OCI-LY7 (cell line): ENCODE data around the gene SLC4A4. TPM values are rescaled to one million over a fixed set of nuclear protein-coding genes. Genes with fewer than 3 reads are reported as not detected.

ENCODE experiments used
- BruUV-seq: library from RNA; stranded (reverse); fragments of 400-500 nt; replicated peaks from 2 replicates; lab custom pipeline; 2021; lab: Mats Ljungman, UMichigan
- CTCF ChIA-PET: fragments of 300-600 bp; sonication (Branson Sonifier 250); formaldehyde crosslinking; loops from one replicate; lab custom pipeline; 2022; ENCODE audit warnings: antibody characterized with exemption; ENCODE audit not compliant: unreplicated experiment; lab: Charles Lee
- POLR2A ChIA-PET: fragments of 300-600 bp; sonication (Branson Sonifier 250); formaldehyde crosslinking; loops from one replicate; lab custom pipeline; 2022; ENCODE audit warnings: antibody characterized with exemption; lab: Charles Lee
- DNase-seq: peaks from one replicate; pipeline ENCODE4 v3.0.0-alpha.2; 2015; ENCODE audit warnings: low spot score
- H2AFZ ChIP-seq: fragments of 200-600 bp; sonication (generic), shearing (Covaris generic); 2 replicates; pipeline ENCODE4 v1.6.1; 2014; ENCODE audit warnings: mild to moderate bottlenecking, antibody characterized with exemption, low read length, moderate library complexity
- H3K27ac ChIP-seq: fragments of 200-600 bp; sonication (generic); 2 replicates; pipeline ENCODE4 v1.5.1; 2014; ENCODE audit warnings: mixed run types, low read depth, mild to moderate bottlenecking, moderate library complexity, low read length, inconsistent platforms; ENCODE audit not compliant: poor library complexity, severe bottlenecking
- H3K36me3 ChIP-seq: fragments of 200-600 bp; sonication (generic); 2 replicates; pipeline ENCODE4 v1.6.1; 2014; ENCODE audit warnings: mild to moderate bottlenecking, antibody characterized with exemption, low read length, moderate library complexity, mixed read lengths; ENCODE audit not compliant: insufficient read depth
- H3K4me1 ChIP-seq: fragments of 200-600 bp; sonication (generic); 2 replicates; pipeline ENCODE4 v1.5.1; 2014; ENCODE audit warnings: mild to moderate bottlenecking, low read length; ENCODE audit not compliant: insufficient read depth, poor library complexity, severe bottlenecking
- H3K4me2 ChIP-seq: fragments of 200-600 bp; sonication (generic); 2 replicates; pipeline ENCODE4 v1.6.1; 2014; ENCODE audit warnings: mild to moderate bottlenecking, low read length
- H3K4me3 ChIP-seq: fragments of 200-600 bp; sonication (generic); 2 replicates; pipeline ENCODE4 v1.5.1; 2014; ENCODE audit warnings: mild to moderate bottlenecking, low read depth, low read length; ENCODE audit not compliant: poor library complexity, severe bottlenecking
- H3K79me2 ChIP-seq: fragments of 200-600 bp; sonication (generic); 2 replicates; pipeline ENCODE4 v1.6.1; 2016; ENCODE audit warnings: low read depth, mild to moderate bottlenecking, low read length, moderate library complexity, mixed read lengths; ENCODE audit not compliant: insufficient read depth
- H3K9me2 ChIP-seq: fragments of 200-600 bp; sonication (generic); 2 replicates; pipeline ENCODE4 v1.6.1; 2016; ENCODE audit warnings: mild to moderate bottlenecking, low read length, mixed read lengths; ENCODE audit not compliant: insufficient read depth
- H3K9me3 ChIP-seq: fragments of 200-600 bp; sonication (generic); 2 replicates; pipeline ENCODE4 v1.6.1; 2014; ENCODE audit warnings: mild to moderate bottlenecking, mixed run types, low read length, mixed read lengths
- H4K20me1 ChIP-seq: fragments of 200-600 bp; sonication (generic); 2 replicates; pipeline ENCODE4 v1.6.1; 2014; ENCODE audit warnings: mild to moderate bottlenecking, antibody characterized with exemption, low read length, moderate library complexity, mixed read lengths; ENCODE audit not compliant: insufficient read depth
- EZH2phosphoT487 ChIP-seq: fragments of 200-600 bp; sonication (generic); IDR thresholded peaks from 2 replicates; pipeline ENCODE4 v1.6.1; 2018; ENCODE audit warnings: low read depth, borderline replicate concordance, mild to moderate bottlenecking, mixed run types, antibody characterized with exemption, low read length, moderate library complexity, mixed read lengths
- intact Hi-C: fragments of 100-400 bp; cut with micrococcal nuclease; formaldehyde crosslinking; loops from one replicate; pipeline ENCODE4 v1.10.0; 2022; ENCODE audit not compliant: unreplicated experiment
- total RNA-seq, 2 experiments: library from RNA; depleted of rRNA in 1 of 2; stranded (reverse); fragments of >200 nt in 1 of 2; shearing (Covaris generic) in 1 of 2; gene quantifications; 2 replicates each; pipeline ENCODE4 v1.2.3, GENCODE V29; 2014 to 2022
- TF ChIP-seq, protein P1 (sequence below): fragments of 200-600 bp; sonication (generic); conservative IDR thresholded peaks from 2 replicates; pipeline ENCODE4 v1.5.1; 2014; ENCODE audit warnings: mild to moderate bottlenecking, antibody characterized with exemption, low read length, moderate library complexity, mixed read lengths

The SLC4A4 gene
- total RNA-seq, 2 experiments from 2014 or later = not detected

DNA sequence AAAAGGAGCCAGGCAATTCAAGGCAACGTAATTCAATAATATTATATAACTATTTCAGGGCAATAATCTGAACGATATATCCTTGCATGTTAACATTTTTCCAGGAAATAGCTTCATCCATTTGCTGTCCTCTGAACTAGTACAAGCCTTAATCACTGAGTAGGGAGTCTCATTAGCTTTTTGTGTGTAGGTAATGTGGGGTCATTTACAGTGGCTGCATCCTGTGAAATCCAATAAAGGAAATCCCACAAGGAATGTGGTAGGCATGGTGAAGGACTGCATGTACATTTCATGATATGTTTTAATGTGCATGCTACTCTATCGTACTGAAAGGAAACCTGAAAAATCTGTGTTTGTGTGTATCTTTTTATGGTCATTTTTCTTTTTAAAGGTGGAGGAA is 103.5 kb downstream of the SLC4A4 start:
- Histone ChIP-seq H3K4me2 (no peak overlapping the region), H3K9me2 (no peaks in the 10 kb centered on the region), H3K9me3 (no peaks in the 10 kb centered on the region), H2AFZ (no peak overlapping the region), H3K4me3 (no peak overlapping the region), H3K36me3 (no peaks in the 10 kb centered on the region), H4K20me1 (no peaks in the 10 kb centered on the region), H3K79me2 (no peaks in the 10 kb centered on the region), H3K27ac (no peak overlapping the region), H3K4me1 (no peaks in the 10 kb centered on the region)
- intact Hi-C loops = no loop called here
- no peak for DNase-seq
- TF ChIP-seq, protein P1, sequence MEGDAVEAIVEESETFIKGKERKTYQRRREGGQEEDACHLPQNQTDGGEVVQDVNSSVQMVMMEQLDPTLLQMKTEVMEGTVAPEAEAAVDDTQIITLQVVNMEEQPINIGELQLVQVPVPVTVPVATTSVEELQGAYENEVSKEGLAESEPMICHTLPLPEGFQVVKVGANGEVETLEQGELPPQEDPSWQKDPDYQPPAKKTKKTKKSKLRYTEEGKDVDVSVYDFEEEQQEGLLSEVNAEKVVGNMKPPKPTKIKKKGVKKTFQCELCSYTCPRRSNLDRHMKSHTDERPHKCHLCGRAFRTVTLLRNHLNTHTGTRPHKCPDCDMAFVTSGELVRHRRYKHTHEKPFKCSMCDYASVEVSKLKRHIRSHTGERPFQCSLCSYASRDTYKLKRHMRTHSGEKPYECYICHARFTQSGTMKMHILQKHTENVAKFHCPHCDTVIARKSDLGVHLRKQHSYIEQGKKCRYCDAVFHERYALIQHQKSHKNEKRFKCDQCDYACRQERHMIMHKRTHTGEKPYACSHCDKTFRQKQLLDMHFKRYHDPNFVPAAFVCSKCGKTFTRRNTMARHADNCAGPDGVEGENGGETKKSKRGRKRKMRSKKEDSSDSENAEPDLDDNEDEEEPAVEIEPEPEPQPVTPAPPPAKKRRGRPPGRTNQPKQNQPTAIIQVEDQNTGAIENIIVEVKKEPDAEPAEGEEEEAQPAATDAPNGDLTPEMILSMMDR = no peak
- no TSS peak for BruUV-seq
- POLR2A ChIA-PET = interaction anchor here (0.8 to 1.0 kb wide), 2 partner anchors 32 to 173 kb away, joined by 4 read pairs; no protein-coding TSS in a partner anchor
- CTCF ChIA-PET = no interaction called here

DNA sequence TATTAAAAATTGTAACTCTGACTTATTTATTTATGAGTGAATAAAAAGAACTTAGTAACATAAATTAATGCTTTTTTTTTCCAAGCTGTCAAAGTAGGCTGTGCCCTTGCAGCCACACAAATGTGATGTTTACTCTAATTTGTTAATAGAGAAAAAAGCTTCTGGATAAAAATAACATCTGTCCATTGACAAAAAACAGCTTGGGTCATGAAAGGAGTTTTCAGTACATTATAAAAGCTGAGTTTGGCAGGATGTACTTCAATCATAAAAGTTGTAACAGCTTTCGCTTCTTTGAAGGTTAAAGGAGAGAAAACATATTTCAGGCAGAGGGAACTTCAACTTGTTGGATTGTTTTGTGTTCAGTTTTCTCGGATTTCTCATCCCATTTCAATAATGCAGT is 105.6 kb downstream of the SLC4A4 start:
- Histone ChIP-seq H3K4me3 (no peak overlapping the region), H4K20me1 (no peaks in the 10 kb centered on the region), H3K4me2 (no peak overlapping the region), H3K36me3 (no peaks in the 10 kb centered on the region), H3K79me2 (no peaks in the 10 kb centered on the region), H3K27ac (no peak overlapping the region), H3K9me2 (no peaks in the 10 kb centered on the region), H2AFZ (no peak overlapping the region), H3K9me3 (no peaks in the 10 kb centered on the region), H3K4me1 (no peaks in the 10 kb centered on the region)
- DNase-seq = no peak
- BruUV-seq = no TSS peak
- intact Hi-C loops = no loop called here
- TF ChIP-seq EZH2phosphoT487 = no peak
- TF ChIP-seq, protein P1 = no peak
- ChIA-PET POLR2A (interaction anchor here (0.9 to 1.4 kb wide), 3 partner anchors 12 to 38 kb away, joined by 3 to 4 read pairs (median 3); no protein-coding TSS in a partner anchor), CTCF (no interaction called here)

DNA sequence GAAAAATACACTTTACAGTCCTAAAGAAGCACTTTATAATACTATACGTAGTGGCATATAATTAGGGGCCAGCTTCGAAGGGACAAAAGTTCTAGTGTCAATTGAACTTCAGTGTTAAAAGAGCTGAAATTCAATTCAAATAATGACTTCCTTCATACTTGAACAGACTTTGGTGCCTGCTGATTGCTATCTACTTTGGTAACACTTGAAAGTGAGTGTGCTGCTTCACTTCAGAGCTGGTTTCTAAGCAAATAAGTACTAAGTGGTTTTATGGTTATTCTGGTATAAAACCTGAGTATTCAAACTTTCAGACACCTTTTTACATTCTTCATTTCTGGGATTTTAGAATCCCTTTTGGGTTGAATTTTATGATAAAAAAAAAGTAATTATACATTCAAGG is 107.0 kb downstream of the SLC4A4 start:
- TF ChIP-seq EZH2phosphoT487 = no peak
- TF ChIP-seq, protein P1 = no peak
- H3K4me1 ChIP-seq = no peaks in the 10 kb centered on the region
- intact Hi-C loops = no loop called here
- no peak for DNase-seq
- no peaks in the 10 kb centered on the region for H3K9me3 ChIP-seq
- no peak overlapping the region for H3K4me3 ChIP-seq
- BruUV-seq = no TSS peak
- H2AFZ ChIP-seq = no peak overlapping the region
- H4K20me1 ChIP-seq = no peaks in the 10 kb centered on the region
- ChIA-PET CTCF (no interaction called here), POLR2A (interaction anchor here (0.8 kb wide), 1 partner anchor 1050 kb away, joined by 3 read pairs; no protein-coding TSS in a partner anchor)
- H3K79me2 ChIP-seq = no peaks in the 10 kb centered on the region
- H3K4me2 ChIP-seq = no peak overlapping the region
- no peak overlapping the region for H3K27ac ChIP-seq
- no peaks in the 10 kb centered on the region for H3K9me2 ChIP-seq
- H3K36me3 ChIP-seq = no peaks in the 10 kb centered on the region
